Naive B cell (primary cell): Measurements from ENCODE around the gene TPD52L1. TPM values are rescaled to one million over a fixed set of nuclear protein-coding genes. Genes with fewer than 3 reads are reported as not detected.

Experiments used
- ATAC-seq, 2 donors: fragments of 150-1000 bp; cut with Tn5 transposase; 2 replicates each; pipeline ENCODE4 v1.10.0; 2021; ENCODE audit warnings: low read depth in 2 of 2, mild to moderate bottlenecking in 2 of 2, moderate library complexity in 2 of 2
- DNase-seq: peaks from one replicate; pipeline ENCODE4 v3.0.0; 2022
- H3K27ac Mint-ChIP-seq, 6 donors: one replicate each; pipeline ENCODE4 v1.8.0; 2020 to 2022; ENCODE audit warnings: mild to moderate bottlenecking in 6 of 6, mixed read lengths in 6 of 6, moderate library complexity in 5 of 6, inconsistent platforms in 2 of 6
- H3K27me3 Mint-ChIP-seq, 3 donors: one replicate each; pipeline ENCODE4 v1.8.0; 2021 to 2022; ENCODE audit warnings: mixed read lengths in 3 of 3, mild to moderate bottlenecking in 1 of 3
- H3K36me3 Mint-ChIP-seq, 2 donors: one replicate each; pipeline ENCODE4 v1.8.0; 2020 to 2022; ENCODE audit warnings: mixed read lengths in 2 of 2, inconsistent platforms in 1 of 2, mild to moderate bottlenecking in 1 of 2
- H3K4me1 Mint-ChIP-seq, 3 donors: one replicate each; pipeline ENCODE4 v1.8.0; 2020 to 2022; ENCODE audit warnings: mixed read lengths in 3 of 3, inconsistent platforms in 1 of 3, mild to moderate bottlenecking in 1 of 3, moderate library complexity in 1 of 3
- H3K4me3 Mint-ChIP-seq, 8 donors: one replicate each; pipeline ENCODE4 v1.8.0; 2020 to 2022; ENCODE audit warnings: mild to moderate bottlenecking in 8 of 8, mixed read lengths in 8 of 8, moderate library complexity in 8 of 8, inconsistent platforms in 2 of 8
- H3K9me3 Mint-ChIP-seq, 7 donors: one replicate each; pipeline ENCODE4 v1.8.0; 2020 to 2022; ENCODE audit warnings: mixed read lengths in 7 of 7, mild to moderate bottlenecking in 5 of 7, inconsistent platforms in 2 of 7, moderate library complexity in 1 of 7
- polyA plus RNA-seq, 6 donors: library from polyadenylated mRNA; unstranded; fragments of 300-500 nt; fragmentation: Illumina TruSeq; gene quantifications; one replicate each; pipeline ENCODE4 v1.2.3, GENCODE V29; 2021; ENCODE audit warnings: low read depth in 6 of 6

The TPD52L1 gene
- polyA plus RNA-seq, 6 donors from 2014 or later, result 3.7 TPM; not detected in 5

DNA sequence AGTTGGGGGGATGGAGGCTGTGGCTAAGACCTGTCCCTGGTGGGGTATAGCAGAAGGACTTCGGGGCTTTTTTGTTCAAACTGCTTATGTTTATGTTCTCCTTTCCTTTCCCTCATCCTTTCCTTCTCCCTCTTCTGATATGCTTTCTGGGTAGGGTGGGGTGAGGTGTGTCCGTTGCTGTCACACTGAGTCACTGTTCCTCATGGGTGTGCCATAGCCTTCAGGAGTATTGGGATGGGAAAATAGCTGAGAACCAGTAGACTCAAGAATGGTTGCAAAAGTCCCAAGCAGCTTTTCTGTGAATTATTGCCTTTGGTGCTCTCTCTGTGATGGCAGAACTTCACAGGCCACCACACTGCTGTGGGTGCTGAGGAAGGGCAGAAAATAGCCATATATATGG lies 39.6 kb downstream of the TPD52L1 start:
- no peaks in the 10 kb centered on the region for H3K36me3 Mint-ChIP-seq

DNA sequence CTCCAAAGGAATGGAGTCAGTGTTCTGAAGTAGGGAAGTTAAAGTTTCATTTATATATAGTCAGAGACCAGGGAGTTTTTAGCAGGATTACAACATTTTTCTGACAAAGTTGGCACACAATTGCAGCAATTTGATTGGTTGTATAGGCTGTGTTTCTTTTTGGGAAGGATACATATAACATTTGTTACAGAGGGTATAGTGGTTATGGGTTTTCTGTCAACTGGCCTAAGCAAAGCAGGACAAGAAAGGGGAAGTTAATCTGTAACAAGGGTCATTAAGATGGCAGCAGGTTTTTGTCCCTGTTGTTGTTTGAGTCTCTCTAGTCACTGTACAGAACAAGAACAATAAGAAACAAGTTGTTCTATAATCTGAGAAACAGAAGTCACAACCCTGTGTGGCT lies 41.4 kb downstream of the TPD52L1 start:
- no peak overlapping the region for H3K4me3 Mint-ChIP-seq
- H3K4me1 Mint-ChIP-seq, result no peaks in the 10 kb centered on the region
- ATAC-seq (no peak), DNase-seq (no peak)
- no peaks in the 10 kb centered on the region for H3K9me3 Mint-ChIP-seq
- no peak overlapping the region for H3K27ac Mint-ChIP-seq
- H3K27me3 Mint-ChIP-seq, result peaks cover 0 to 3% (median 0%) of the 10 kb centered on the region in 3 donors
- no peaks in the 10 kb centered on the region for H3K36me3 Mint-ChIP-seq

More for the DNA sequence above, 39.6 kb downstream of the TPD52L1 start:
- DNase-seq (no peak), ATAC-seq (no peak)
- H3K27ac Mint-ChIP-seq, result peak overlapping the region in 1 of 6 donors; percentile 20
- H3K9me3 Mint-ChIP-seq, result no peaks in the 10 kb centered on the region
- no peak overlapping the region for H3K4me3 Mint-ChIP-seq
- H3K27me3 Mint-ChIP-seq, result peaks cover 0 to 3% (median 0%) of the 10 kb centered on the region in 3 donors
- H3K4me1 Mint-ChIP-seq, result no peaks in the 10 kb centered on the region

DNA sequence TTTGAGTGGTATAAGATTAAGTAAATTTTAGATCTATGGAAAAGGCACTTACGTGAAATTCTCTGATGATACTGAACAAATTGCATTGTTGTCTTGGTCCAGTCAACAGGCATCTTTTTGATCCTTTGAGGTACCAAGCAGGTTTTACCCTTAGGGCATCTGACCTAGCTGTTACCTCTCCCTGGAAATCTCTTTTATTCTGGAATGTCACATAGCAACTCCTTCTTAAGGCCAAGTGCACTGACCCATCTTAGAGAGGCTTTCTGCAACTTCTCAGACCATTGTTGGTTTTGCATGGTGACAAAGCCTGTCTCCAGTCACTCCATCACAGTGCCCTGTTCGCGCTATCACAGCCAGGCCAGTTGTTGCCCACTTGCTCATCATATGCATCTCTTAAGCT lies 42.0 kb downstream of the TPD52L1 start:
- no peak overlapping the region for H3K27ac Mint-ChIP-seq

DNA sequence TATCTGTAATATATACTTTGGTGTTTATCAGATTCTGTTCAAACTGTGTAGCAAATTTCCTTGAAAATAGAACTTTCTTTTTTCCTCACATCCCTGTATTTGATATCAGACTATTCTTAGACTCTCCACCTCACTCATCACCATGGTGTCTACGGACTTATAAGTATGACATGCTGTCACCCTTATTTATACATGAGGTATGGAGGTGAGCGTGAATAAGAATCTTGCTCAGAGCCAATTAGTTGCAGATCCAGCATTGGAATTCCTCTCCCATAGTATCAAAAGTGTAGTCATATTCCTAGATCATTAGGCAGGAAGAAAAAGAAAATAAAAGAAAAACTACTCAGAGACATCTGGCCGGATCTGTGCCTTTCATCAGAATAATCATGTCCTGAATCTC lies 43.0 kb downstream of the TPD52L1 start:
- Mint-ChIP-seq H3K27me3 (peaks cover 0 to 3% (median 0%) of the 10 kb centered on the region in 3 donors), H3K4me1 (no peaks in the 10 kb centered on the region), H3K4me3 (no peak overlapping the region), H3K9me3 (no peaks in the 10 kb centered on the region), H3K36me3 (no peaks in the 10 kb centered on the region), H3K27ac (no peak overlapping the region)
- ATAC-seq (no peak), DNase-seq (no peak)

More for the DNA sequence above, 42.0 kb downstream of the TPD52L1 start:
- H3K4me1 Mint-ChIP-seq, result no peaks in the 10 kb centered on the region
- no peaks in the 10 kb centered on the region for H3K36me3 Mint-ChIP-seq
- H3K4me3 Mint-ChIP-seq, result no peak overlapping the region
- H3K9me3 Mint-ChIP-seq, result no peaks in the 10 kb centered on the region
- H3K27me3 Mint-ChIP-seq, result peaks cover 0 to 3% (median 0%) of the 10 kb centered on the region in 3 donors
- no peak for DNase-seq
- ATAC-seq, result no peak

DNA sequence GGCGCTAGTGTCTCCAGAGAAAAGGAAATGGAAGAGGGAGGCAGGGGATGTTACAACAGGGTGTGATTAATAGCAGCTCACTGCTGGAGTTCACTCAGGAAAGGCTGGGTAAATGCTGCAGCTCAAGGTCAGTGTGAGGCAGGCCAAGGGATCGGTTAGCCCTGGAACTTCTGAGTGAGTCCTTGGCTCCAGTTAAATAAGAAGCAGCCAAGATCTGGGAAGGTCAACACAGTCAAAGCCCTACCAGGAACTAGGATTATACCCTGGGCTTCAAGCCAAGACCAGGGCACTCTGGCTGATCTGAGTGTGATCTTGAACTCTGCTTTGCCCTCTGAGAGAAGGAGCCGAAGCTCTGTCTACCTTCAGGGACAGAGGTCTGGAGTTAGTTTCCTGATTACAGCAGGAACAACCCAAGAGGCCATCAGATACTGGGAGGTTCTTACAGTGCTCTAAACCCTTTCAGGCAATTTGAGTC lies 44.3 kb downstream of the TPD52L1 start:
- Mint-ChIP-seq H3K36me3 (no peaks in the 10 kb centered on the region), H3K4me1 (no peaks in the 10 kb centered on the region), H3K27me3 (no peaks in the 10 kb centered on the region), H3K4me3 (no peak overlapping the region), H3K27ac (no peak overlapping the region), H3K9me3 (no peaks in the 10 kb centered on the region)
- DNase-seq (no peak), ATAC-seq (no peak)

DNA sequence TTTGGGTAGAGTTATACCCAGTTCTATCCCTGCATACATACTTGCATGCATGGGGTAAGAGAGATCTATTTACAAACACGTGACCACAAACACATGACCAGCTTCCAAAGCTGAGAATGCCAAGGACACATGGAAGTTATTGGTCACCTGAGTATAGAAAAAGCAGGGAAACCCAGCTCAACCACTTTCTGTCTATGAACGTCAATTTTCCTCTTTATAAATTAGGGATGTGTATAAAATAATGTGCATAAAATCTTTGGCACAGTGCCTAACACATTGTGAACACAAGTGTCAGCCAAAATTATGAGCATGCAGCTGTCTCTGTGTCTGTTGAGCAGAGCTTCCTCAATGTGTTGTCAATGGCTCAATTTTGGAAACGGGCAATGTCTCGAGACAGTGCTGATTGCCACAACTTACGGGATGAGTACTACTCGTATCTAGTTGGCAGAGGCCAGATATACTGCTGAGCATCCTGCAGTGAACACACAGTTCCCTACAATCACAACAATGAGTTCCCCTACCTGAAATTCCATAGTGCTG lies 44.9 kb downstream of the TPD52L1 start:
- no peak for DNase-seq
- no peaks in the 10 kb centered on the region for H3K27me3 Mint-ChIP-seq
- no peaks in the 10 kb centered on the region for H3K4me1 Mint-ChIP-seq
- H3K36me3 Mint-ChIP-seq, result no peaks in the 10 kb centered on the region
- H3K9me3 Mint-ChIP-seq, result no peaks in the 10 kb centered on the region
- no peak for ATAC-seq
- H3K27ac Mint-ChIP-seq, result no peak overlapping the region
- no peak overlapping the region for H3K4me3 Mint-ChIP-seq

DNA sequence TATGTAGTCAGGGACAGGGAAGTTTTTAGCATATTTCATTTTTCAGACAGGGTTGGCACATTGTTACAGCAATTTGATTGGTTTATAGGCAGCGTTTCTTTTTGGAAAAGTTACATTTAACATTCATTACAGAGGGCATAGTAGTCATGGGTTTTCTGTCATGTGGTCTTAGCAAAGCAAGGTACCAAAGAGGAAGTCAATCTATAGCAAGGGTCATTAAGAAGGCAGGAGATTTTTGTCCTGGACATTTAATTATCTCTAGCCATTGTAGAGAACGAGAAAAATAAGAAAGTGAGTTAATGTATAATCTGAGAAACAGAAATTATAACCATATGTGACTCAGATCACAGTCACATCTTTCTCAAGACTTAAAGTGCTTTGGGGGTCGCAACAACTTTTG lies 47.4 kb downstream of the TPD52L1 start:
- DNase-seq, result no peak
- Mint-ChIP-seq H3K27ac (no peak overlapping the region), H3K9me3 (no peaks in the 10 kb centered on the region), H3K4me3 (no peak overlapping the region), H3K4me1 (no peaks in the 10 kb centered on the region), H3K36me3 (no peaks in the 10 kb centered on the region), H3K27me3 (no peaks in the 10 kb centered on the region)
- ATAC-seq, result no peak

DNA sequence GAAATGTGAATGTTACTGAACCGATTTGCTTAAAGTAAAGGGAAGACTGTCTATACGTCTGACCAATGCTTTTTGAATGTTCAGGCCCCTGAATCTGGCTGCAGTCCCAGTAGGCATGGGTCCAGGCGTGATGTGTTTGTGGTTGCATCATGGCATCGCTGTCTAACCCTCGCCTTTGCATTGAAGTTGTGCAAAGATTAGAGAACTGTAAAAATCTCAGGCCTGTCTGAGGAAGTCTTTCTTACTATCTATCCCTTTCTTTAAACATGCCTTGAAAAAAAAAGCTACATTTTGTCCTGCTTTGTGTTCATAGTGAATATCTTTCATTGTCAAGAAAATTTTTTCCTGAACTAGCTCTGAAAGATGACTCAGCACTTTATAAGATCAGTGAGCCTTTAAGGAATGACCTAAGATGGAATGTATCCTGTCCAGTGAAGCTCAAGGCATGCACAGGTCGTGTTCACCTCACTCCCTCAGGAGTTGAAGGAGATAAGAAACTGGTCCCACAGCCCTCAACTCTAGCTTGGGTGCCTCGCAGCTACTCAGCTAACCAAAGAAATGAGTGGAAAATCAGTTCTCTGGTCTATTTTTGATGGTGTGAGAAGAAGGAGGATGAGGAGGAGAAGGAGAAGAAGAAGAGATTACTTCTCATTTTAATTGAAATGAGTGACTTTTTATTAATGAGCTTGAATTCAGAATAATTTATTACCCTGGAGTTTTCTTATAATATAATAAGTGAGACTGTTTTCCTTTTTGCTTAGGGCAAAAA lies 48.6 kb downstream of the TPD52L1 start:
- Mint-ChIP-seq H3K36me3 (no peaks in the 10 kb centered on the region), H3K4me3 (no peak overlapping the region), H3K9me3 (no peaks in the 10 kb centered on the region), H3K27ac (no peak overlapping the region), H3K27me3 (no peaks in the 10 kb centered on the region), H3K4me1 (no peaks in the 10 kb centered on the region)
- ATAC-seq (no peak), DNase-seq (no peak)

DNA sequence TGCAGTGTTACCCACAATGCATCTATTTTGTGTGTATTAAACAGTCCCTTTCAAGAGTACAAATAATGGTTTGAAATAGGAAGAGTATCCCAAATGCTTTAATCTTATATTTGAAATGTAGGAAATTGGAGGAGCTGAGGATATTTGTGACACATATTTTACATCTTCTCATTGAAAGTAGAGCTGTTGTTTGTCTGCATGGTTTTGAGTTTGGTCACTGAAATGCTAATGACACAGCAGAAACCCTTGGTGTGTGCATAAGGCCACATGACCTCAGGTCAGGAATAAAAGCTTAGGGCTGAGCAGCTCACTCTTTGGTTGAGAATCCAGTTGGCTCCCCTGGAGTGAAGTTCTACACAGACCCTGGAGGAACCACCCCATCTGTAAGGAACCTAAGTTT lies 49.8 kb downstream of the TPD52L1 start:
- Mint-ChIP-seq H3K4me3 (no peak overlapping the region), H3K27ac (no peak overlapping the region), H3K36me3 (no peaks in the 10 kb centered on the region), H3K9me3 (no peaks in the 10 kb centered on the region), H3K4me1 (no peaks in the 10 kb centered on the region), H3K27me3 (no peaks in the 10 kb centered on the region)
- ATAC-seq, result no peak
- no peak for DNase-seq

DNA sequence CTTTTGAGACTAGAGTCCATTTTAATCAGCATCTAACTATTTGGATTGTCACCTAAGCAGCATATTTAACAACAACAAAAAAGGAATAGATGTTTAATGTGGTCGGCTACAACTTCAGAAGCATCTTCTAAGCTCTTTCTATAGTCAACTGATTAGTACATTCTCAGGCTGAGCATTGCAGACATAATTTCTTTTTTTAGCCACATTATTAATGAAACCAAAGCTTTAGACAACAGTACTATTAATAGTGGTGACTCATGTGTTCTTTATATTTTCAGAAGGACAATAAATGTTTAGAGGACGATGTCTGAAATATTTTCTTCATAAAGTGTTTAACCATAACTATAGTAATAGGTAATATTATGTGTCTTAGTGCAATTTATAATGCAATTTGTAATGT lies 52.4 kb downstream of the TPD52L1 start:
- no peak for ATAC-seq
- no peaks in the 10 kb centered on the region for H3K36me3 Mint-ChIP-seq
- H3K27me3 Mint-ChIP-seq, result peaks cover 0 to 8% (median 4%) of the 10 kb centered on the region in 3 donors
- H3K4me1 Mint-ChIP-seq, result no peaks in the 10 kb centered on the region
- H3K27ac Mint-ChIP-seq, result no peak overlapping the region
- H3K9me3 Mint-ChIP-seq, result no peaks in the 10 kb centered on the region
- H3K4me3 Mint-ChIP-seq, result no peak overlapping the region
- no peak for DNase-seq

DNA sequence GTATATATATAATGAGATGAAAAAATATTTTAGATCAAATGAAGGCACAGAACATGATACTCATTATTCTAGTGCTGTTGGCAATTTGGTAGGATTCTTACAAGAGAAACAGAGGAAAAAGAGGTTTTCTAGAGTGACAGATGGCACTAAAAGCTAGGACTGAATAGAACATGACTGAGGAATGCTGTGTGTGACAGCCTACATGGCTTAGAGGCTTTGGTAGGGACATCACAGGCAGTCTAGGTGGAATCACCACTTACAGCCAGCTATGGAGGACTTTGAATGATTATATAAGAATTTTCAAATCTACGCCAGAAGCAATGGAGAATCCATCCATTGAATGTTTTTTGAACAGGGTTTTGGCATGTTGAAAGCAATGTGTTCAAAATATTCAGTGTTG lies 52.8 kb downstream of the TPD52L1 start:
- Mint-ChIP-seq H3K27ac (no peak overlapping the region), H3K4me1 (no peaks in the 10 kb centered on the region), H3K9me3 (no peaks in the 10 kb centered on the region), H3K27me3 (peaks cover 0 to 8% (median 4%) of the 10 kb centered on the region in 3 donors), H3K36me3 (no peaks in the 10 kb centered on the region), H3K4me3 (no peak overlapping the region)
- ATAC-seq, result no peak
- DNase-seq, result no peak

DNA sequence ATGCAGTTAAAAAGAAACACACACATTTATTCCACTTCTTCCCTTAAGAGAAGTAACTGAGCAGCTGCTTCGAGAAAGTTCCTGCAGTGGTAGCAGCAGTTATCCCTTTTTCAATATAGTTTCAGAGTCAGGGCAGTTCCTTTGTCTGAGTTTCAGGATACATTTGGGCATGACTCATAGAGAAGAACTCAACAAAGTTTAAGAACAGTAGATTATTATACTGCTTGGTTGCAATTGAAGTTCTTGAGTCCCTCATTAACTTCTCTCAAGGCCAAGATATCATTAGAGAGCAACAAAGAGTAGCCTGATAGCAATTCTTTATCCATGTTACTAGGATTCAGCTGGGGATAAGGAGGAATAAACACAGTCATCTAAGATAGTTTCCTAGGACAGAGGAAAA lies 54.4 kb downstream of the TPD52L1 start:
- Mint-ChIP-seq H3K4me1 (no peaks in the 10 kb centered on the region), H3K27me3 (peaks cover 0 to 8% (median 4%) of the 10 kb centered on the region in 3 donors), H3K4me3 (no peak overlapping the region), H3K27ac (no peak overlapping the region), H3K9me3 (no peaks in the 10 kb centered on the region), H3K36me3 (no peaks in the 10 kb centered on the region)
- ATAC-seq (no peak), DNase-seq (no peak)

DNA sequence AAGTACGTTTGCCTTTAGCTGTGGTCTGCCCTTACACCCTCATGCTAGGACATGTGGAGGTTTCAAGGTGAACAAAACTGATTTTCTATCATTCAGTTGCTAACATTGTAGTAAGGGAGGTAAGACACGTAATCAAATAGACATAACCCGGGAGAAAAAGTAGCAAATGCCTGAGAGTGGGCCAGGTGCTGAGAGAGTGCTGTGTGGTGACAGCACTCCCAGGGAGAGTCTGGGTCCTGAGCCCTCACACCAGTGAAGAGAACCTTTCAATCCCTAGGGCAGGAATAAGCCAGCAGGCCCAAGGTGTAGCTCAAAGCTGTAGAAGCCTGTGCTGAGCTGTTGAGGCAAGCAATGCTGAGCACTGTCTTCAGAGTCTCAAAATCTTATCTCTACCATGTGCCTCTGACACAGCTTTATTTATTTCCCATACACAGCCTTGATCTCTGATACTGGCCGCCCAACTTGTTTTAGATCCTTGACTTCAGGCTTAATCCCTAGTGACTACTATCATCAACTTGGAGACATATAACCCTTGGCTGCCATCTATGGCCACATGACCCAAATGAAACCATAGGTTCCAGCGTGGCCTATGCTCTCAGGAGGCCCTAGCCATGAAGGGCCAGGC lies 55.2 kb downstream of the TPD52L1 start:
- Mint-ChIP-seq H3K4me3 (no peak overlapping the region), H3K36me3 (no peaks in the 10 kb centered on the region), H3K27me3 (peaks cover 4 to 8% (median 4%) of the 10 kb centered on the region in 3 donors), H3K27ac (no peak overlapping the region), H3K9me3 (no peaks in the 10 kb centered on the region), H3K4me1 (no peaks in the 10 kb centered on the region)
- no peak for ATAC-seq
- no peak for DNase-seq

DNA sequence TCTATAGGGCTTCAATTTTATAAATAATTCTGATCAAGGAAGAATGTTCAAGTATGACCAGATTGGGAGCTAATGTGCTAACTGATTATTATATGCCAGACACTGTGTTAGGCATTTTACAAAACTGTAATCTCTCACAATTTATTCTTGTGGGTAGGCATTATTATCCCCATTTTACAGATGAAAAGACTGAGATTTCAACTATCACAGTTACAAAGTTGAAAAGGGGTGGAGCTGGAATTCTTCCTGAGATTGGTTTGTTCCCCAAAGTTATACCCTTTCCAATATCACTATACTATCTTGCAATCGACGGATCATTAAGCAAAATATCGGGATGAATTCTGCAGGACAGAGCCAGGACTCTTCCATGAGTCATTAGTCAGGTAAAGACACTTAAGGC lies 57.1 kb downstream of the TPD52L1 start:
- H3K27ac Mint-ChIP-seq, result no peak overlapping the region
- H3K4me1 Mint-ChIP-seq, result no peaks in the 10 kb centered on the region
- no peaks in the 10 kb centered on the region for H3K36me3 Mint-ChIP-seq
- no peak for DNase-seq
- H3K4me3 Mint-ChIP-seq, result no peak overlapping the region
- no peaks in the 10 kb centered on the region for H3K9me3 Mint-ChIP-seq
- ATAC-seq, result no peak
- peaks cover 4 to 11% (median 8%) of the 10 kb centered on the region in 3 donors for H3K27me3 Mint-ChIP-seq
